H54 (cell line): ENCODE measurements around the gene ABCB4.

Experiments
- DNase-seq: peaks from one replicate; pipeline ENCODE4 v3.0.0; 2011; ENCODE audit warnings: low spot score, mixed read lengths; ENCODE audit not compliant: insufficient read length
- FAIRE-seq: peaks from 3 replicates; lab custom pipeline; 2011; peaks lifted over from hg19 to GRCh38; lab: Jason Lieb, UNC
- POLR2A ChIP-seq: IDR thresholded peaks from 2 replicates; pipeline ENCODE4 v1.6.1; 2011; ENCODE audit warnings: low read depth, mild to moderate bottlenecking, low read length

ABCB4 gene

GRCh38 chr7:87369216-87369615 lies 106.3 kb downstream of the ABCB4 start:
- DNase-seq (no peak), FAIRE-seq (no peak)
- TF ChIP-seq POLR2A, result no peak

GRCh38 chr7:87364246-87364645 lies 111.2 kb downstream of the ABCB4 start:
- DNase-seq (no peak), FAIRE-seq (no peak)

GRCh38 chr7:87363342-87363741 lies 112.1 kb downstream of the ABCB4 start:
- FAIRE-seq (no peak), DNase-seq (no peak)

More at GRCh38 chr7:87364246-87364645, 111.2 kb downstream of the ABCB4 start:
- no peak for TF ChIP-seq POLR2A

GRCh38 chr7:87361320-87361719 lies 114.2 kb downstream of the ABCB4 start:
- DNase-seq, result no peak
- no peak for TF ChIP-seq POLR2A
- no peak for FAIRE-seq

More at GRCh38 chr7:87363342-87363741, 112.1 kb downstream of the ABCB4 start:
- TF ChIP-seq POLR2A, result no peak

- FAIRE-seq (no peak), DNase-seq (no peak)
- no peak for TF ChIP-seq POLR2A
Measured at GRCh38 chr7:87359366-87359765, 116.1 kb downstream of the ABCB4 start.

- no peak for DNase-seq
- FAIRE-seq, result no peak
- no peak for TF ChIP-seq POLR2A
Measured at GRCh38 chr7:87356448-87356847, 119.0 kb downstream of the ABCB4 start.

- TF ChIP-seq POLR2A, result no peak
- FAIRE-seq, result no peak
- DNase-seq, result no peak
Measured at GRCh38 chr7:87354749-87355148, 120.7 kb downstream of the ABCB4 start.
